Panc1 (cell line): ENCODE results near the gene TUBE1.

Experiments used
- POLR2AphosphoS5 ChIP-seq: IDR thresholded peaks from 2 replicates; pipeline ENCODE4 v1.6.1; 2012; ENCODE audit warnings: mild to moderate bottlenecking, low read depth, low read length, moderate library complexity
- SIN3A ChIP-seq: IDR thresholded peaks from 2 replicates; pipeline ENCODE4 v1.6.1; 2012; ENCODE audit warnings: low read depth, mild to moderate bottlenecking, low read length, moderate library complexity, borderline replicate concordance; ENCODE audit not compliant: insufficient read depth
- TF ChIP-seq, protein P1 (sequence below): fragments of 450-650 bp; IDR thresholded peaks from 2 replicates; pipeline ENCODE4 v1.5.1; 2017; ENCODE audit warnings: mild to moderate bottlenecking

DNA sequence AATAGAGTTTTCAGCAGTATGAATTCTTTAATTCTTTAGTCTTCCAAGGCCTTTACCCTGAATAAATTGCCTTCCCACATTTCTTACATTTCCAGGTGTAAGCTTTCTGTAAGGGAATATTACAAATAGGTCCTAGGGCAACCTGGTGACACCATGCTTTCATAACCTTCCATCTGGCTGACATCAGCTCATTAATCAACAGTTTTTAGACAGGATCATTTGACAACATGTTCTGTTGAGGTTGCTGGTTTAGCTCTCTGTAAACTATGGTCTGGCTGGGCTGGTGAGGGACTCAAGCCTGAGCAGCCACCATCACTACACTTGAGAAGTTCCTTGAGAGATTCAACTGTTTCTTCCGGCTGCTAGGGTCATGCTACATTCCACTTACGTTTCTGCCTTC, 19.3 kb upstream of the TUBE1 start:
- TF ChIP-seq POLR2AphosphoS5 = no peak
- TF ChIP-seq, protein P1, sequence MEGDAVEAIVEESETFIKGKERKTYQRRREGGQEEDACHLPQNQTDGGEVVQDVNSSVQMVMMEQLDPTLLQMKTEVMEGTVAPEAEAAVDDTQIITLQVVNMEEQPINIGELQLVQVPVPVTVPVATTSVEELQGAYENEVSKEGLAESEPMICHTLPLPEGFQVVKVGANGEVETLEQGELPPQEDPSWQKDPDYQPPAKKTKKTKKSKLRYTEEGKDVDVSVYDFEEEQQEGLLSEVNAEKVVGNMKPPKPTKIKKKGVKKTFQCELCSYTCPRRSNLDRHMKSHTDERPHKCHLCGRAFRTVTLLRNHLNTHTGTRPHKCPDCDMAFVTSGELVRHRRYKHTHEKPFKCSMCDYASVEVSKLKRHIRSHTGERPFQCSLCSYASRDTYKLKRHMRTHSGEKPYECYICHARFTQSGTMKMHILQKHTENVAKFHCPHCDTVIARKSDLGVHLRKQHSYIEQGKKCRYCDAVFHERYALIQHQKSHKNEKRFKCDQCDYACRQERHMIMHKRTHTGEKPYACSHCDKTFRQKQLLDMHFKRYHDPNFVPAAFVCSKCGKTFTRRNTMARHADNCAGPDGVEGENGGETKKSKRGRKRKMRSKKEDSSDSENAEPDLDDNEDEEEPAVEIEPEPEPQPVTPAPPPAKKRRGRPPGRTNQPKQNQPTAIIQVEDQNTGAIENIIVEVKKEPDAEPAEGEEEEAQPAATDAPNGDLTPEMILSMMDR = no peak
- no peak for TF ChIP-seq SIN3A
